Measurements from ENCODE around the gene SFN. TPM values are rescaled to one million over a fixed set of nuclear protein-coding genes. Genes with fewer than 3 reads are reported as not detected.

The SFN gene
- total RNA-seq, 1 experiment from 2014 or later = 245 TPM

GRCh38 chr1:26910343-26911160 is 47.6 kb downstream of the SFN start:
- H3K9me3 ChIP-seq (ENCODE audit: control insufficient read depth in 1 of 2, insufficient read depth in 1 of 2, low read depth in 1 of 2, low read length in 2 of 2) = no peaks in the 10 kb centered on the region
- H2AFZ ChIP-seq (ENCODE audit: low read depth, low read length, poor library complexity, severe bottlenecking) = no peak overlapping the region
- H3K79me2 ChIP-seq (ENCODE audit: insufficient read depth, low read length) = no peaks in the 10 kb centered on the region
- ChIA-PET POLR2A (interaction anchor here (1.9 kb wide), 1 partner anchor 10 kb away, joined by 7 read pairs; the partner anchor contains the start of gene GPATCH3), RAD21 (ENCODE audit: low non-redundant PET in 1 of 2, low total read pairs in 2 of 2, uncharacterized antibody in 2 of 2, unreplicated experiment in 2 of 2) (no interaction called here), CTCF (no interaction called here)
- no TSS peak for BruUV-seq (replicated peaks)
- H3K27me3 ChIP-seq (ENCODE audit: insufficient read depth, low read length) = no peaks in the 10 kb centered on the region
- no peak overlapping the region for H3K9ac ChIP-seq (ENCODE audit: low read length)
- no peak for TF ChIP-seq ATF3 (IDR thresholded peaks at IDR 0.05)
- H3K36me3 ChIP-seq (ENCODE audit: control insufficient read depth in 1 of 2, insufficient read depth in 2 of 2, low read length in 2 of 2) = no peaks in the 10 kb centered on the region
- no peak overlapping the region for H3K4me2 ChIP-seq (ENCODE audit: low read length)
- intact Hi-C loops (cut with micrococcal nuclease) = no loop called here
- H3K4me1 ChIP-seq (ENCODE audit: control insufficient read depth in 1 of 2, insufficient read depth in 2 of 2, low read length in 2 of 2) = peaks cover 5 to 20% of the 10 kb centered on the region in 2 experiments; a peak in 3 of 4 replicates
- no peak overlapping the region for H3K4me3 ChIP-seq (replicated peaks in 1 of 2; ENCODE audit: low read depth in 1 of 2, low read length in 2 of 2)
- H3K9me2 ChIP-seq (ENCODE audit: insufficient read depth) = no peaks in the 10 kb centered on the region
- DNase-seq (ENCODE audit: low read depth, low spot score) (no peak), ATAC-seq (no peak)
- no peaks in the 10 kb centered on the region for H4K20me1 ChIP-seq (ENCODE audit: insufficient read depth)
- no peak overlapping the region for H3K27ac ChIP-seq (ENCODE audit: low read depth, low read length)

- Histone ChIP-seq H3K79me2 (ENCODE audit: insufficient read depth, low read length) (no peaks in the 10 kb centered on the region), H3K27ac (ENCODE audit: low read depth, low read length) (no peak overlapping the region), H3K9me3 (ENCODE audit: control insufficient read depth in 1 of 2, insufficient read depth in 1 of 2, low read depth in 1 of 2, low read length in 2 of 2) (no peaks in the 10 kb centered on the region), H3K4me2 (ENCODE audit: low read length) (no peak overlapping the region), H3K9ac (ENCODE audit: low read length) (no peak overlapping the region), H3K36me3 (ENCODE audit: control insufficient read depth in 1 of 2, insufficient read depth in 2 of 2, low read length in 2 of 2) (no peaks in the 10 kb centered on the region), H3K4me3 (replicated peaks in 1 of 2; ENCODE audit: low read depth in 1 of 2, low read length in 2 of 2) (no peak overlapping the region), H3K4me1 (ENCODE audit: control insufficient read depth in 1 of 2, insufficient read depth in 2 of 2, low read length in 2 of 2) (peaks cover 5 to 20% of the 10 kb centered on the region in 2 experiments; a peak in 3 of 4 replicates), H3K9me2 (ENCODE audit: insufficient read depth) (no peaks in the 10 kb centered on the region), H3K27me3 (ENCODE audit: insufficient read depth, low read length) (no peaks in the 10 kb centered on the region), H4K20me1 (ENCODE audit: insufficient read depth) (no peaks in the 10 kb centered on the region), H2AFZ (ENCODE audit: low read depth, low read length, poor library complexity, severe bottlenecking) (no peak overlapping the region)
- ATAC-seq (no peak), DNase-seq (ENCODE audit: low read depth, low spot score) (no peak)
- ChIA-PET POLR2A (no interaction called here), CTCF (no interaction called here), RAD21 (ENCODE audit: low non-redundant PET in 1 of 2, low total read pairs in 2 of 2, uncharacterized antibody in 2 of 2, unreplicated experiment in 2 of 2) (no interaction called here)
- no TSS peak for BruUV-seq (replicated peaks)
- intact Hi-C loops (cut with micrococcal nuclease) = no loop called here
- no peak for TF ChIP-seq SRF (IDR thresholded peaks at IDR 0.05; ENCODE audit: low read depth)
- TF ChIP-seq ZFX (IDR thresholded peaks at IDR 0.05) = no peak
- no peak for TF ChIP-seq MAX (IDR thresholded peaks at IDR 0.05)
- no peak for TF ChIP-seq EZH2 (IDR thresholded peaks at IDR 0.05)
- no peak for TF ChIP-seq ZNF274 (IDR thresholded peaks at IDR 0.05; ENCODE audit: low read depth, low read length)
- no peak for TF ChIP-seq FOSL1 (IDR thresholded peaks at IDR 0.05; ENCODE audit: low read depth)
- TF ChIP-seq JUND (IDR thresholded peaks at IDR 0.05) = no peak
- no peak for TF ChIP-seq EZH2phosphoT487 (IDR thresholded peaks at IDR 0.05; ENCODE audit: borderline replicate concordance)
- no peak for TF ChIP-seq ATF3 (IDR thresholded peaks at IDR 0.05)
- no peak for TF ChIP-seq REST (IDR thresholded peaks at IDR 0.05; ENCODE audit: low read depth)
- no peak for TF ChIP-seq ELF1 (IDR thresholded peaks at IDR 0.05; ENCODE audit: borderline replicate concordance, low read depth)
- TF ChIP-seq YY1 (IDR thresholded peaks at IDR 0.05; ENCODE audit: extremely low read depth, insufficient replicate concordance, low read depth, low read length) = no peak
These were observed 48.6 kb downstream of the SFN start for GRCh38 chr1:26911399-26912146.
